ENCODE results near the gene ADRA2A. TPM values are rescaled to one million over a fixed set of nuclear protein-coding genes. Genes with fewer than 3 reads are reported as not detected.
A peak's percentile ranks its signal among the peaks of the same experiment; 100 is the strongest.

The ADRA2A gene
- total and polyA plus RNA-seq, 11 donors: 0.19 to 3.9 (median 0.44) TPM

- no peak for DNase-seq
- 1 to 3% (median 2%) methylated on average over 15 of the region's 15 CpGs for WGBS, 4 donors
- ATAC-seq: no peak
- intact Hi-C loops (cut with DNase I): loop anchor here in 8 of 10 donors (2.0 to 10.0 kb wide), 10 partner anchors 247 to 1060 kb away; no protein-coding TSS in a partner anchor
- TF ChIP-seq CTCF (IDR thresholded peaks at IDR 0.05): no peak
- TF ChIP-seq POLR2A (IDR thresholded peaks at IDR 0.05): no peak
- H3K4me3 ChIP-seq: peak overlapping the region; percentile 25 to 63 (median 51)
- no peaks in the 10 kb centered on the region for H3K36me3 ChIP-seq
- H3K9me3 ChIP-seq: no peaks in the 10 kb centered on the region
- H3K27ac ChIP-seq: peak overlapping the region in 1 of 12 donors; percentile 42
- peaks cover 29 to 87% (median 65%) of the 10 kb centered on the region in 9 donors for H3K27me3 ChIP-seq
- H3K4me1 ChIP-seq: peaks cover 5 to 37% (median 24%) of the 10 kb centered on the region in 12 donors
Observed at GRCh38 chr10:111077479-111077784, 603 bp downstream of the ADRA2A start.

- TF ChIP-seq CTCF (IDR thresholded peaks at IDR 0.05) (no peak), POLR2A (IDR thresholded peaks at IDR 0.05) (no peak)
- H3K27ac ChIP-seq: no peak overlapping the region
- no peaks in the 10 kb centered on the region for H3K9me3 ChIP-seq
- intact Hi-C loops (cut with DNase I): loop anchor here in 8 of 10 donors (2.0 to 10.0 kb wide), 10 partner anchors 247 to 1059 kb away; no protein-coding TSS in a partner anchor
- peaks cover 29 to 81% (median 63%) of the 10 kb centered on the region in 9 donors for H3K27me3 ChIP-seq
- peak overlapping the region; percentile 25 to 63 (median 51) for H3K4me3 ChIP-seq
- 10 to 18% (median 11%) methylated on average over 47 to 78 of the region's 78 CpGs for WGBS, 4 donors
- peak in 2 of 5 donors; percentile 32 for DNase-seq
- H3K36me3 ChIP-seq: no peaks in the 10 kb centered on the region
- peaks cover 5 to 37% (median 24%) of the 10 kb centered on the region in 12 donors for H3K4me1 ChIP-seq
- ATAC-seq: peak in 1 of 4 donors; percentile 51
Observed at GRCh38 chr10:111077785-111078504, 1.1 kb downstream of the ADRA2A start.

GRCh38 chr10:111078505-111079185 is 1.8 kb downstream of the ADRA2A start:
- H3K4me3 ChIP-seq: peak overlapping the region in 9 of 12 donors; percentile 9 to 63 (median 52)
- 8 to 19% (median 13%) methylated on average over 27 to 104 of the region's 104 CpGs for WGBS, 4 donors
- intact Hi-C loops (cut with DNase I): loop anchor here in 7 of 10 donors (5.0 to 10.0 kb wide), 8 partner anchors 246 to 1059 kb away; no protein-coding TSS in a partner anchor

More at GRCh38 chr10:111078505-111079185, 1.8 kb downstream of the ADRA2A start:
- Histone ChIP-seq H3K4me1 (peaks cover 5 to 37% (median 24%) of the 10 kb centered on the region in 12 donors), H3K27ac (no peak overlapping the region), H3K9me3 (no peaks in the 10 kb centered on the region), H3K27me3 (peaks cover 25 to 75% (median 58%) of the 10 kb centered on the region in 9 donors), H3K36me3 (no peaks in the 10 kb centered on the region)
- ATAC-seq (no peak), DNase-seq (no peak)
- TF ChIP-seq POLR2A (IDR thresholded peaks at IDR 0.05) (no peak), CTCF (IDR thresholded peaks at IDR 0.05) (no peak)

All from heart left ventricle (tissue), 16 donors.